Hematopoietic multipotent progenitor cell treated with erythropoietin and hydrocortisone succinate and interleukin-3 and kit ligand, for 15 days (in vitro differentiated cells): ENCODE data around the gene DYNLRB1.
"Not testable (repeated sequence)": the region's sequence is repeated elsewhere in the genome, so short reads cannot be mapped to it uniquely, and the experiment has no call there.

Experiments used
- DNase-seq: peaks from one replicate; pipeline ENCODE4 v3.0.0-alpha.2; 2015; ENCODE audit warnings: low spot score

Gene DYNLRB1

DNA sequence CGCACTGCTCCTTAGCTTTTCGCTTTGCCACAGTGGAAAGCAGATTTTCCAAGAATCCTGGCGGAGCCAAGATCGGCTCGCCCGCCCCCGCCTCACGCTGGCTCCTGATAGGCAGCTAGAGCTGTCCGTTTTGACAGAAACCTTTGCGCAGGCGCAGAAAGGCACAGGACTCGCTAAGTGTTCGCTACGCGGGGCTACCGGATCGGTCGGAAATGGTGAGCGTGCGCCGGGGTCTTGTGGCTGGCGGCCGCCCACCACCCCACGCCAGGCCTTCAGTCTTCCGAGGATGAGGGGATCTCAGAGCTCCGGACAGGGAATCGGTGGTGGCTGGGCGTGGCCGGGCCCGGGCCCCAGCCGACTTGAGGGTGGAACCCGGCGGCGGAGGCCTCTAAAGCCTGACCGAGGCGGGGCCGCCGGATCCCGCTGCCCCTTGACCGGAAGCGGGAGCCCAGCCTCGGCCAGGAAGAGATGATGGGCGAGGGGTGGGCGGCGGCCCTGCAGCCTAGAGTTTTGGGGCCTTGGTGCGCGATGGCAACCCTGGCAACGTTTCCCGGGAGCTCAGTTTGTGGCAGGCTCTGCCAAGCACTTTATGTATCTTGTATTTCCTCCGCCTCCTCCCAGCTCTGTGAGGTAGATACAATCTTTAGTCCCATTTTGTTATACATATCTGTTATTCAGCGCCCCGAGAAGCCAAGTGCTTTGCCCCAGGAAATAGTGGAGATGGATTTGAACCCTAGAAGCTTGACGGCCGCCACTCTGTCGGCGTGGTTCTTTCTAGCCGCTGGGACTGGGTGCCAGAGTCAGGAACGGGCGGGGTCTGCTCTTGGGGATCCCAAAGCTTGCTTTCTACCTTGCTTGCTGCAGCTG, at the start of gene DYNLRB1:
Gene DYNLRB1 (plus strand): TSS at position 176 of the 867 bp plus-strand sequence. CDS start 37 bp downstream, at position 213.
- DNase-seq = peak; percentile 95

DNA sequence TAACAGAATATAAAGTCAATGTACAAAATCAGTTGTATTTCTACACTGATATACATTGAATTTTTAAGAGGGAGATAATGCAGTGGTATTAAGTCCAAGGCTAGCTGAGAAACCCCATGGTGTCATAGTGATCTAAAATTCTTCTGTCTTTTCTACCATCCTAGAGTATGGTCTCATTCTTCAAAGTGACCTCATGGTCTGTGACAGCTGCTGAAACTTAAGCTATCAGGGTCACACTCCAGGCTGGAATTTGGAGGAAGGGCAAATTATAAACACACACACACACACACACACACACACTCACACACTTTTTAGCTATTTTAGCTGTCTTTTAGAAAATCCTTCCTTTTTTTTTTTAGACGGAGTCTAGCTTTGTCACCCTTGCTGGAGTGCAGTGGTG, 47.3 kb upstream of the DYNLRB1 start:
- no peak for DNase-seq

DNA sequence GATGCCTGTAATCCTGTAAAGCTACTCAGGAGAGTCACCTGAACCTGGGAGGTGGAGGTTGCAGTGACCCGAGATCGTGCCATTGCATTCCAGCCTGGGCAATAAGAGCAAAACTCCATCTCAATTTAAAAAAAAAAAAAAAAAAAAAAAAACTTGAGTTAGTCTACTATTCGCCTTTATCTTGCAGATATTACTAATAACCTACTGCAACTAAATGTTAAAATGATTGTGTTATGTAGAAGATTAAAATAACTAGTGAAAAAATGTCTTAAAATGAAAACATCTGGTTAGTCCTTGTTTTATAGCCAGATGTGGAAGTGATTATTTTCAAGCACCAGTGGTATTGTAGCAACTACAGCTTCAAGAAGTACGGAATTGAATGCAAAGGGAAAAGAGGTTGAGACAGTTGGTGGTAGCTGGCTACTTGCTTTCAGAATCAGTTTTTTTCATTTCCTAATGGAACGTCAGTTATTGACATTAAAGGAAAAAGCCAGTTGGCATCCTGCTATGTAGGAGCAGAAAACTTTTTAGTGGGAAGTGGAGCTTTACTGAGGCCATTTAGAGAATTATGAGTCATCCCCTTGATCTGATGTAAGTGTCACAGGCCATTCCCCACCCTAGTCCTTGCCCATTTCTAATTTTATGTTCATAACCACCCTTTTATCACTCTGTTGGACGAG, 43.8 kb upstream of the DYNLRB1 start:
- DNase-seq = peak; percentile 29

DNA sequence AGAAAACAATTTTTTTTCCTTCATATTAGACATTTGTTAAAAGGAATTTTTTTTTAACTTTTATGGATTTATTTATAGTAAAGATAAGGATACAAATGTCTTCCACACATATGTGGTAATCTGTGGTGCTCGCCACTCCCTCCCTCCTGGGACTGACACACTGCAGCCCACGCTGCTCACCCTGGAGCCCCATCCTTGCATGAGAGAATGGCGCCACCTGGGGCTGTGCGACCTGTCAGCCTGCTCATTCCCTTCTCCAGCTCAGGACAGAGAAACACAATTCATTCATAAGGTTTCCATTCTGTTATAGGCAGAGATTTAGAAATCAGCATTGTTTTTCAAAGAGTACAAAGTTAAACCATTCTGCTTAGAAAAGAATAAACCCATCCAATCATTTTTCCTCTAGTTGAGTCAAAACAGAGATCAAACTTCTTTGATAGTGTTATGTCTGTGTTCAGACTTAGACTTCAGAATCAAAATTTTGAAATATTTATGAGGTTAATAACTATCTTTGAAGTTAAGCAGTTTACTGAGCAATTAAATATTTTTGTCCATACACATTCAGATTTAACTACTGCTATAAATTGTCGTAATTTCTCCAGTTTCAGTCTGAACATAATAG, 42.8 kb upstream of the DYNLRB1 start:
- DNase-seq = peak; percentile 32

DNA sequence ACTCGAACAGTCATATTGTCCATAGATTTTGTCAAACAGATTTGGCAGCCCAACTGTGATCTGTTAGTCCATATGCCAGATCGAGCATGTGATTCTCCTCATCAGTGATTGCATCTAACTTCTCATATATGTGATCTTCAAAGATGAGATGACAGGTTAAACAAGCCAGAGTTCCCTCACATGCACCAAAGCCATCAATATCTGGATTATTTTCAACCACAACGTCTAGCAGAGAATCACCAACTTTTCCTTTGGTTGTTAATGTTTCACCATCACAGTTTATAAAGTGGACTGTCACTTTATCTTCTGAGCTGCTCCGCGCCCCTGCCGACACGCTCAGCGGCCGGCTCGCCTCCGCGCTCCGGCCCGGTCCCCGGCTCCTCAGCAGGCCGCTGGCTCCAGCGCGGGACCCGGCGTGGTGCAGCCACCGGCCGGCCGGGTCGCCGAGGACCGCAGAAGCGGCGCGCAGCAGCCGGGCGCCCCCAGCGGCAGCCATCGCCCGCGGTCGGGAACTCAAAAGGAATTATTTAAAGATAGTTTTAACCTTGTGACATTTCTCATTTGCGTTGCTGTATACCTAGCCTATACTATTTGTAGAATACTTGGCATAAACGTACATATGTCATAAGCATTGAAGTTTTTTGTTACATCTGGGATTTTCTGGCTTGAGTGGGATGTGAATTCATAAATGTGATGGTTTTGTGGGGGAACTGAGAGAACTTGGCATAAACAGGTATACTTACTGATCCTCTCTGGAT, 40.1 kb upstream of the DYNLRB1 start:
- DNase-seq = peak; percentile 43

DNA sequence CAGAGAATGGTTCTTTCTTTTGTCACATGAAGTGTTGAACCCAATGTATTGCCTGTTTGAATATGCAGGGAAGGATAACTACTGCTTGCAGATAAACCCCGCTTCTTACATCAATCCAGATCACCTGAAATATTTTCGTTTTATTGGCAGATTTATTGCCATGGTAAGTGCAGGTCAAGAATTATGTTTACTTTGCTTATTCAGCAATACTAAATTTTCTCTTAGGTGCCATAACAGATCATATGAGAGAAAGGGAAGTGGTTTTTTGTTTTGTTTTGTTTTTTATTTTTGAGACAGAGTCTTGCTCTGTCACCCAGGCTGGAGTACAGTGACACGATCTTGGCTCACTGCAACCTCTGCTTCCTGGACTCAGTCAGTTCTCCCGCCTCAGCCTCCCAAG, 36.6 kb upstream of the DYNLRB1 start:
- no peak for DNase-seq

DNA sequence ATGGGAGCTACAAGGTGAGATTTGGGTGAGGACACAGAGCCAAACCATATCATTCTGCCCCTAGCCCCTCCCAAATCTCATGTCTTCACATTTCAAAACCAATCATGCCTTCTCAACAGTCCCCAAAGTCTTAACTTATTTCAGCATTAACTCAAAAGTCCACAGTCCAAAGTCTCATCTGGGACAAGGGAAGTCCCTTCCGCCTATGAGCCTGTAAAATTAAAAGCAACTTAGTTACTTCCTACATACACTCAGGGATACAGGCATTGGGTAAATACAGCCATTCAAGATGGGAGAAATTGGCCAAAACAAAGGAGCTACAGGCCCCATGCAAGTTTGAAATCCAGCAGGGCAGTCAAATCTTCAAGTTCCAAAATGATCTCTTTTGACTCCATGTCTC, 34.1 kb upstream of the DYNLRB1 start:
- not testable (repeated sequence) for DNase-seq

DNA sequence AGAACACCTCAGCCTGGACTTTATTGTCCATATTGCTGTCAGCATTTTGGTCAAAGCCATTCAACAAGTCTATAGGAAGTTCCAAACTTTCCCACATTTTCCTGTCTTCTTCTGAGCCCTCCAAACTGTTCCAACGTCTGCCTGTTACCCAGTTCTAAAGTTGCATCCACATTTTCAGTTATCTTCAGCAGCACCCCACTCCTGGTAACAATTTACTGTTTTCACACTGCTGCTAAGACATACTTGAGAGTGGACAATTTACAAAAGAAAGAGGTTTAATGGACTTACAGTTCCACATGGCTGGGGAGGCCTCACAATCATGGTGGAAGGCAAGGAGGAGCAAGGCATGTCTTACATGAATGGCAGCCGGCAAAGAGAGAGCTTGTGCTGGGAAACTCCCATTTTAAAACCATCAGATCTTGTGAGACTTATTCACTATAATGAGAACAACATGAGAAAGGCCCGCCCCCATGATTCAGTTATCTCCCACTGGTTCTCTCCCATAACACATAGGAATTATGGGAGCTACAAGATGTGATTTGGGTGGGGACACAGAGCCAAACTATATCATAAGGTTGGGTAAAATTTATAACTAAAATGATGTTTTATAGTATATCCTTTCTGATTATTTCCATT, 32.5 kb upstream of the DYNLRB1 start:
- not testable (repeated sequence) for DNase-seq

DNA sequence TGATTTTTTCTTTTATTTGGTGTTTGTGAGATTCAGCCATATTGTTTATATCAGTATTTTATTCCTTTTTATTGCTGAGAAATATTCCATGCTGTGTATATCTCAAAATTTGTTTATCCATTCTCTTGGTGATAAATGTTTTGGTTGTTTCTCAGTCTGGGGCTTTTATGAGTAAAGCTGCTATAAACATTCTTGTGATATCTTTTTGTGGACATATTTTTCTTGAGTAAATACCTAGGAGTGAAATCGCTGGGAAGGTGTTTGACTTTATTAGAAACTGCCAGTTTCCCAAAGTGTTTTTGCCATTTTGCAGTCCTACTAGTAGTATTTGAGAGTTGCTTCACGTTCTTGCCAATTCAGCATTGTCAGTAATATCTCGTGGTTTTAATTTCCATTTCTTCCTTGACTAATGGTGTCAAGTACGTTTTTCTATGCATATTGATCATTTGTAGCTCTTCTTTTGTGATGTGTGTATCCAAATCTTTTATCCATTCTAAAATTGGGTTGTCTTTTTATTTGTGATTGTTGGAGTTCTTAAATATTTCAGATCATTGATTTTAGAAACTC, 31.1 kb upstream of the DYNLRB1 start:
- DNase-seq = no peak

DNA sequence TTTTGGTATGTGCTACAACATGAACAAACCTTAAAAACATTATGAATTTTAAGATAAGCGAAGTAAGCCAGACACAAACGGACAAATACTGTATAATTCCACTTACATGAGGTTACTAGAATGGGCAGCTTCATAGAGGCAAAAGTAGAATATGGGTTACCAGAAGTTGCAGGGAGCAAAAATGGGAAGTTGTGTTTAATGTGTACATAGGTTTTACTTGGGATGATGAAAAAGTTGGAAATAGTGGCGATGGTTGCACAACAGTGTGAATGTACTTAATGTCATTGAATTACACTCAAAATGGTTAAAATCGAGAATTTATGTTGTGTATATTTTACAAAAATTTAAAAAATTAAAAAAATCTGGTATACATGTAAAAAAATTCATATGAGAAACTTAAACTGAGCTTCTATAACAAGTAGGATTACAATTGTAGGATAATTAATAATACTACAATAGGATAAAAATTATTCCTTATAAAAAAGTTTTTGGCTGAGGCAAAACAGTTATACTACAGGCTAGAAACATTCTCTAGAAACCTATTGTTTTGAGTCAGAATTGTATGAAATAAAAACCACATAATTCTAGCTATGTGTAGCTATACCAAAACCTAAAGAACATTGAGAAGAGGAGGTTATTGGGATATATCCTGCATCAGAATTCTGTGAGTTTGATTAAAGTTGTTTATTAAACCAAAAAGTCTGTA, 24.8 kb upstream of the DYNLRB1 start:
- DNase-seq = no peak

DNA sequence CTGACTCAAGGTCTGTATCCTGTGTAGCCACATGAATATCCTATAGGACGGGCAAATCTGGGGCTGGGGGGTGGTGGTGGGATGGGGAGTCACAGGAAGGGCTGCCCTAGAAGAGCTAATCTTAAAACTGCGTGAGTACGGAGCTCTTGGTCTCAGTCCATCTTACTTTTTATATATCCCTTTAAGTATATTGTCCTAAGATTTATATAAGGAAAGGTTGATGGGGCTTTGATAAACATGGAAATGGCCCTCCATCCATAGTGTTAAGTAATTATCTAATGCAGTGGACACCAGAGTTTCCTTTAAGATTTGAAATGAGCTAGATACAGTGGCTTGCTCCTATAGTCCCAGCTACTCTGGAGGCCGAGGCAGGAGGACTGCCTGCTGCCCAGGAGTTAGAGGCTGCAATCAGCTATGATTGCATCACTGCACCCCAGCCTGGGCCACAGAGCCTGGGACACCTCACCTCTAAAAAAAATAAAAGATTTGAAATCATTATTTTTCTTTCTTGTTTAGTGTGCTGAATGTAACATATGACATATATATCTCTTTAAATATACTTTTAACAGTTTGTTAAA, 24.2 kb upstream of the DYNLRB1 start:
- DNase-seq = no peak

DNA sequence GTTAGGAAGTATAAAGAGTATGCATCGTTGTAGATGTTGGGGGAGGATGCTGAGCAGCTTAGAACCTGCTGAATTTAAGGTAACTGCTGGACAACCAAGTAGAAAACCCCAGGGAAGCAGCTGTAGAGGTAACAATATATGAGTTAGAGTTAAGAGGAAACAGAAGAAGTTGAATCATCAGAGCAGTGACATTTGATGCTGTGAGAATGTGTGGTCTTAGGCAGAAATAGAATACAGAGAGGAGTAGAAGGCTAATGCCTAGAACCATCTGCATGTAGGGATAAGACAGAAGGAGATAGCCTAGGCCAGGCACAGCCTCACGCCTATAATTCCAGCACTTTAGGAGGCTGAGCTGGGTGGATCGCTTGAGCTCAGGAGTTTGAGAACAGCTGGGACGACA, 22.6 kb upstream of the DYNLRB1 start:
- no peak for DNase-seq

DNA sequence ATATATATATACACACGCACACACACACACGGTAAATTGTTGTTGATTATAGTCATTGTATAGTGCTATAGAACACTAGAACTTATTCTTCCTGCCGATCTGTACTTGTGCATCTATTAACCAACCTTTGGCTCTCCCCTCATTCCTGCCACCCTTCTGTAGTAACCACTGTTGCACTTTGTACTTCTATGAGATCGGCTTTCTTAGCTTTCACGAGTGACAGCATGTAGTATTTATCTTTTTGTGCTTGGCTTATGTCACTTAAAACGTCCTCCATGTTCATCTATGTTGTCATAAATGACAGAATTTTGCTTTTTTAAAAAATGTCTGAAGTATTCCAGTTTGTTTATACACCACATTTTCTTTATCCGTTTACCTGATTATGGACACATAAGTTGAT, 20.9 kb upstream of the DYNLRB1 start:
- no peak for DNase-seq

DNA sequence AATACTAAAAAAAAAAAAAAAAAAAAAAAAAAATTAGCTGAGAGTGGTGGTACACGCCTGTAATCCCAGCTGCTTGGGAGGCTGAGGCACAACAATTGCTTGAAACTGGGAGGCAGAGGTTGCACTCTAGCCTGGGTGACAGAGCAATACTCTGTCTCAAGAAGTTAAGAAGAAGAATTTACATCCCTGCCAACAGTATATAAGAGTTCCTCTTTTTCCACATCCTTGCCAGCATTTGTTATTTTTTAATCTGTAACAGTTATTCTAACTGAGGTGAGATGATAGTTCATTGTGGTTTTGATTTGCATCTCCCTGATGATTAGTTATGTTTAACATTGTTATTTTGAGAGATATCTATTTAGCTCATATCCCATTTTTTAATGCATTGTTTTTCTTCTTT, 20.3 kb upstream of the DYNLRB1 start:
- no peak for DNase-seq

DNA sequence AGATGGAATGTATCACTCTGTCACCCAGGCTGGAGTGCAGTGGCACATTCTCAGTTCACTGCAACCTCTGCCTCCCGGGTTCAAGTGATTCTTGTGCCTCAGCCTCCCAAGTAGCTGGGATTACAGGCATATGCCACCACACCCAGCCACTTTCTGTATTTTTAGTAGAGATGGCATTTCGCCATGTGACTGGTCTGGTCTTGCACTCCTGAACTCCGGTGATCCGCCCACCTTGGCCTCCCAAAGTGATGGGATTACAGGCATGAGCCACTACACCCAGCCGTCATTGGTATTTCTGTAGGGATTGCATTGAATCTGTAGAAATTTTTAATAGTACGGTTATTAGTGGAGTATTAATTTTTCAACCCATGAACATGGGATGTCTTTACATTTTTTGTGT, 18.6 kb upstream of the DYNLRB1 start:
- DNase-seq = not testable (repeated sequence)

DNA sequence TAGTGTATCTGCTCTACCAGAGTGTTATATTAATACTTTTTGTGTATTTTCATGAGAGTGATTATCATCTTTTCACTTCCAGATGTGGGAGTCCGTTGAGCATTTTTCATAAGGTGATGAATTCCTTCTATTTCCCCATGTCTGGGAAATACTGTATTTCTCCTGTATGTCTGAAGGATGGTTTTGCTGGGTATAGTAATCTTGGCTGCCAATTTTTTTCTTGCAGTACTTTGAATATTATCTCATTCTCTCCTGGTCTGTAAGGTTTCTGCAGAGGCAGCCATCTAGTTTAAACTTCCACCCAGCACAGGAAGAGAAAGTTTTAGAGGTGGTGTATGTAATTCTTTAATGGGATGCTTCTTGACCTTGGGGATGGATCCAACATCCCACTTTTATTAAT, 15.4 kb upstream of the DYNLRB1 start:
- no peak for DNase-seq

DNA sequence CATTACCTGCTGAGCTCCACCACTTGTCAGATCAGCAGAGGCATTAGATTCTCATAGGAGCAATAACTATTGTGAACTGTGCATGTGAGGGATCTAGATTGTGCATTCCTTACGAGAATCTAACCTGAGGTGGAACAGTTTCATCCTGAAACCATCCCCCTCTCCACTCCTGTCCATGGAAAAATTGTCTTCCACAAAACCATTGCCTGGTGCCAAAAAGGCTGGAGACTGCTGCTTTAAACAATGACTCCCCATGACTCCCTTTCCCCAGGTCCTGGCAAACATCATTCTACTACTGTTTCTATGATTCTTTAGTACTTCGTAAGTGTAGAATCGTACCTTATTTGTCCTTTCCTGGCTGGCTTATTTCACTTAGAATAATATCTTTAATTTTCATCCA, 9.7 kb upstream of the DYNLRB1 start:
- DNase-seq = no peak

DNA sequence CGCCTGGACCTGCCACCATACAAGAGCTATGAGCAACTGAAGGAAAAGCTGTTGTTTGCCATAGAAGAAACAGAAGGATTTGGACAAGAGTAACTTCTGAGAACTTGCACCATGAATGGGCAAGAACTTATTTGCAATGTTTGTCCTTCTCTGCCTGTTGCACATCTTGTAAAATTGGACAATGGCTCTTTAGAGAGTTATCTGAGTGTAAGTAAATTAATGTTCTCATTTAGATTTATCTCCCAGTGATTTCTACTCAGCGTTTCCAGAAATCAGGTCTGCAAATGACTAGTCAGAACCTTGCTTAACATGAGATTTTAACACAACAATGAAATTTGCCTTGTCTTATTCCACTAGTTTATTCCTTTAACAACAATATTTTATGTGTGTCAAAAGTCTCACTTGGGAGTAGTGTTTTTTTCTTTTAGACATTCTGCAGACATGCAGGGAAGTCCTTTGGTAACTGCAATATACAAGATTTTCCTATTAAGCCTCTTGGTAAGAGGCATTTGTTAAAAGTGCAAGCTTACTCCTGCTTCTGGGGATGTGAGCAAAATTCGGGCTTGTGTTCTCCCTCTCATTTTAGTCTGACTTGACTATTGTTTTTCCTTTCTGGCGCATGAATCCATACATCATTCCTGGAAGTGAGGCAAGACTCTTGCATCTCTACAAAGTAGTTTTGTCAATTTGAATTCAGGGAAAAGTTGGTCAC, 8.4 kb upstream of the DYNLRB1 start:
- no peak for DNase-seq

DNA sequence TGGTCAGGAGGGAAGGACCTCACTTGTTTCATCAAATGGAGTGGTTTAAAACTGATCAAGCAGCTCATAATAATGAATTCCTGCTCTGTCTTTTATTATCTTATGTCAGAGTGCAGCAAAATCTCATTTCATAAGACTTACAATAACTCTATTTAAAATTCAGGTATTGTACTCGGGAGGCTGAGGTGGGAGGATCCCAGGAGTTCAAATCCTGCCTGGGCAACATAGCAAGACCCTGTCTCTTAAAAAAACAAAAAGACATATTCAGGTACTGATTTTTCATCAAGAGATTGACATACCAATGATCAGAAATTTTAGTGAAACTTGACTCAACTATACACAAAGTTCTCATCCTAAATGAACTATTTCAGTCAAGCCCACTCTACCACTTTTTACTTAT, 5.6 kb upstream of the DYNLRB1 start:
- no peak for DNase-seq

DNA sequence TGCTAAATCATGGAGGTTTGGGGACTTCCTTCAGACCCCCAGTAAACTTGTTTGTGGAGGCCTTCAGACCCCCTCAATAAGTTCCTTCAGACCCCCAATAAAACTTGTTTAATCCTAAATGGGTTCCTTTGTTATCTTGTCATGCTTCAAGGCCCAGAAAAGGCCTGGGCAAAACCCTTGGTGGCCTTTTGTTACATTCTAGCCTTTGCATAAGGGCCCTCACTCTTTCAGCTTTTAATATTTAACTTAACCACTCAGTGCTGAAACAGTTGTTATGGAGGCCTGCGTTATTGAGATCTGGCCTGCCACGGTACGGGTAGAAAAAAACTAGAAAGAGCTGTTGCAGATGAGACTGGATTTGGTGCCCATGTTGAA, 4.3 kb upstream of the DYNLRB1 start:
- DNase-seq = no peak
